ENCODE data around the gene IL36RN. TPM values are rescaled to one million over a fixed set of nuclear protein-coding genes. Genes with fewer than 3 reads are reported as not detected.

IL36RN gene
- total and polyA plus RNA-seq, 2 of the 13 experiments (the other 11 are each of a cell fraction or from before 2014, with no cell fraction given): not detected

- no peak for DNase-seq (ENCODE audit: low spot score)
- H3K4me3 ChIP-seq (replicated peaks in 1 of 3; ENCODE audit: insufficient read depth in 1 of 3, low read depth in 2 of 3, low read length in 3 of 3): no peak overlapping the region
- TF ChIP-seq FOXC1 (CRISPR knock-in tag; IDR thresholded peaks at IDR 0.05; ENCODE audit: borderline replicate concordance): no peak
- TF ChIP-seq ZNF776 (CRISPR knock-in tag; IDR thresholded peaks at IDR 0.05): no peak
- no peak for TF ChIP-seq ZNF142 (CRISPR knock-in tag; IDR thresholded peaks at IDR 0.05)
- no peak for TF ChIP-seq SALL1 (CRISPR knock-in tag; IDR thresholded peaks at IDR 0.05)
- no peak for TF ChIP-seq SRSF4 (IDR thresholded peaks at IDR 0.05; ENCODE audit: low read depth, low read length, poor library complexity, severe bottlenecking)
- TF ChIP-seq ZNF775 (CRISPR knock-in tag; IDR thresholded peaks at IDR 0.05; ENCODE audit: borderline replicate concordance): no peak
- no peak for TF ChIP-seq HMGA1 (CRISPR knock-in tag; conservative IDR thresholded peaks at IDR 0.05)
- no peak for TF ChIP-seq NRL (CRISPR knock-in tag; IDR thresholded peaks at IDR 0.05; ENCODE audit: borderline replicate concordance)
- TF ChIP-seq KLF11 (CRISPR knock-in tag; IDR thresholded peaks at IDR 0.05): no peak
- no peak for TF ChIP-seq TGIF2 (CRISPR knock-in tag; IDR thresholded peaks at IDR 0.05)
- no peak for TF ChIP-seq ZNF547 (CRISPR knock-in tag; IDR thresholded peaks at IDR 0.05)
- TF ChIP-seq NBN (conservative IDR thresholded peaks at IDR 0.05): no peak
- intact Hi-C loops (cut with micrococcal nuclease; ENCODE audit: unreplicated experiment) (no loop called here), in situ Hi-C loops (cut with HindIII; ENCODE audit: extremely low pct_ligation_motif_present, low pct_unique_long_range_greater_than_20kb) (no loop called here)
- no peak overlapping the region for H2AFZ ChIP-seq (ENCODE audit: low read length)
- no peaks in the 10 kb centered on the region for H4K20me1 ChIP-seq (ENCODE audit: insufficient read depth, low read length)
- no peaks in the 10 kb centered on the region for H3K9me3 ChIP-seq (ENCODE audit: low read length)
- BruUV-seq (replicated peaks): no TSS peak
- no peak overlapping the region for H3K27ac ChIP-seq (ENCODE audit: extremely low read length, insufficient read depth, low read length)
- FAIRE-seq: no peak
- no peaks in the 10 kb centered on the region for H3K4me1 ChIP-seq (ENCODE audit: insufficient read depth, low read length)
- no peaks in the 10 kb centered on the region for H3K36me3 ChIP-seq (replicated peaks in 1 of 2; ENCODE audit: control insufficient read depth in 1 of 2, insufficient read depth in 2 of 2, low read length in 2 of 2)
- H3K4me2 ChIP-seq (ENCODE audit: low read depth, low read length): no peak overlapping the region
- no peaks in the 10 kb centered on the region for H3K27me3 ChIP-seq (ENCODE audit: control insufficient read depth in 1 of 2, insufficient read depth in 2 of 2, low read length in 2 of 2)
- POLR2A ChIA-PET: no interaction called here
- no peak for ATAC-seq
- no peak overlapping the region for H3K9ac ChIP-seq (ENCODE audit: insufficient read depth, low read depth, low read length)
- no peaks in the 10 kb centered on the region for H3K79me2 ChIP-seq (ENCODE audit: insufficient read depth, low read length)
- CTCF ChIA-PET (ENCODE audit: low intra/inter-chr PET ratio, low total read pairs): no interaction called here
- 0% methylated on average over 1 of the region's 1 CpG for WGBS (ENCODE audit: low lambda C conversion rate)
These were observed 44.0 kb upstream of the IL36RN start for GRCh38 chr2:113015042-113015441.

Data from HepG2 (cell line).